ENCODE measurements around the gene AACS. TPM values are rescaled to one million over a fixed set of nuclear protein-coding genes. Genes with fewer than 3 reads are reported as not detected.
"Not testable (repeated sequence)": the region's sequence is repeated elsewhere in the genome, so short reads cannot be mapped to it uniquely, and the experiment has no call there.

The AACS gene
- total RNA-seq, 1 experiment from 2014 or later: 13.4 TPM

GRCh38 chr12:125090437-125090836 lies 25.2 kb downstream of the AACS start:
- DNase-seq (ENCODE audit: low read depth): no peak

GRCh38 chr12:125091401-125091800 lies 26.2 kb downstream of the AACS start:
- DNase-seq (ENCODE audit: low read depth): no peak

- DNase-seq (ENCODE audit: low read depth): no peak
Measured at GRCh38 chr12:125092108-125092871, 27.1 kb downstream of the AACS start.

- DNase-seq (ENCODE audit: low read depth): peak; percentile 14
Measured at GRCh38 chr12:125092872-125093680, 27.8 kb downstream of the AACS start.

GRCh38 chr12:125093681-125094330 lies 28.6 kb downstream of the AACS start:
- no peak for DNase-seq (ENCODE audit: low read depth)

- no peak for DNase-seq (ENCODE audit: low read depth)
Measured at GRCh38 chr12:125096894-125097293, 31.7 kb downstream of the AACS start.

- DNase-seq (ENCODE audit: low read depth): no peak
Measured at GRCh38 chr12:125097427-125097826, 32.2 kb downstream of the AACS start.

- no peak for DNase-seq (ENCODE audit: low read depth)
Measured at GRCh38 chr12:125098676-125099408, 33.6 kb downstream of the AACS start.

GRCh38 chr12:125099409-125099782 lies 34.2 kb downstream of the AACS start:
- no peak for DNase-seq (ENCODE audit: low read depth)

- DNase-seq (ENCODE audit: low read depth): no peak
Measured at GRCh38 chr12:125100551-125101434, 35.6 kb downstream of the AACS start.

GRCh38 chr12:125104982-125105381 lies 39.7 kb downstream of the AACS start:
- no peak for DNase-seq (ENCODE audit: low read depth)

- no peak for DNase-seq (ENCODE audit: low read depth)
Measured at GRCh38 chr12:125105600-125105999, 40.4 kb downstream of the AACS start.

- DNase-seq (ENCODE audit: low read depth): no peak
Measured at GRCh38 chr12:125110641-125111360, 45.6 kb downstream of the AACS start.

- no peak for DNase-seq (ENCODE audit: low read depth)
Measured at GRCh38 chr12:125111403-125111802, 46.2 kb downstream of the AACS start.

- DNase-seq (ENCODE audit: low read depth): not testable (repeated sequence)
Measured at GRCh38 chr12:125112614-125113013, 47.4 kb downstream of the AACS start.

GRCh38 chr12:125113263-125113662 lies 48.0 kb downstream of the AACS start:
- DNase-seq (ENCODE audit: low read depth): no peak

GRCh38 chr12:125113789-125114188 lies 48.6 kb downstream of the AACS start:
- DNase-seq (ENCODE audit: low read depth): no peak

GRCh38 chr12:125114365-125115141 lies 49.3 kb downstream of the AACS start:
- DNase-seq (ENCODE audit: low read depth): no peak

GRCh38 chr12:125120566-125120965 lies 55.3 kb downstream of the AACS start:
- no peak for DNase-seq (ENCODE audit: low read depth)

All from HT1080 (cell line).